Measurements from ENCODE around the gene ADCY5.

- no peak for TF ChIP-seq BHLHE40 (IDR thresholded peaks at IDR 0.05; ENCODE audit: borderline replicate concordance)
- TF ChIP-seq FOXK2 (IDR thresholded peaks at IDR 0.05), result no peak
- no peak for TF ChIP-seq ZNF384 (IDR thresholded peaks at IDR 0.05)
- TF ChIP-seq CTBP1 (IDR thresholded peaks at IDR 0.05; ENCODE audit: borderline replicate concordance), result no peak
- no peak for TF ChIP-seq PKNOX1 (IDR thresholded peaks at IDR 0.05)
- no peak for TF ChIP-seq LEF1 (IDR thresholded peaks at IDR 0.05; ENCODE audit: borderline replicate concordance)
- no peak for TF ChIP-seq SUZ12 (IDR thresholded peaks at IDR 0.05)
- no peak for TF ChIP-seq ELF4 (IDR thresholded peaks at IDR 0.05)
- no peak for TF ChIP-seq TARDBP (IDR thresholded peaks at IDR 0.05)
- no peak for TF ChIP-seq L3MBTL2 (conservative IDR thresholded peaks at IDR 0.05)
- TF ChIP-seq SP1 (IDR thresholded peaks at IDR 0.05), result no peak
- TF ChIP-seq FOXM1 (IDR thresholded peaks at IDR 0.05; ENCODE audit: borderline replicate concordance), result no peak
- TF ChIP-seq FOXA1 (IDR thresholded peaks at IDR 0.05), result no peak
- TF ChIP-seq ARNT (IDR thresholded peaks at IDR 0.05), result no peak
Observed at GRCh38 chr3:123476967-123477750, 28.3 kb upstream of the ADCY5 start.

Data from HEK293T (cell line).